ENCODE data around the gene PAPPA2.
"Not testable (repeated sequence)": the region's sequence is repeated elsewhere in the genome, so short reads cannot be mapped to it uniquely, and the experiment has no call there.

PAPPA2 gene

GRCh38 chr1:176602388-176603004 is 139.5 kb downstream of the PAPPA2 start:
- no peak for DNase-seq (ENCODE audit: low read depth in 2 of 3, low spot score in 1 of 3)

- DNase-seq (ENCODE audit: low read depth in 2 of 3, low spot score in 1 of 3) = no peak
Measured at GRCh38 chr1:176603696-176604095, 140.7 kb downstream of the PAPPA2 start.

GRCh38 chr1:176604461-176604860 is 141.5 kb downstream of the PAPPA2 start:
- no peak for DNase-seq (ENCODE audit: low read depth in 2 of 3, low spot score in 1 of 3)

- no peak for DNase-seq (ENCODE audit: low read depth in 2 of 3, low spot score in 1 of 3)
Measured at GRCh38 chr1:176605176-176605575, 142.2 kb downstream of the PAPPA2 start.

- no peak for DNase-seq (ENCODE audit: low read depth in 2 of 3, low spot score in 1 of 3)
Measured at GRCh38 chr1:176609556-176610408, 146.8 kb downstream of the PAPPA2 start.

- DNase-seq (ENCODE audit: low read depth in 2 of 3, low spot score in 1 of 3) = no peak
Measured at GRCh38 chr1:176612791-176613190, 149.8 kb downstream of the PAPPA2 start.

GRCh38 chr1:176617881-176618280 is 154.9 kb downstream of the PAPPA2 start:
- no peak for DNase-seq (ENCODE audit: low read depth in 2 of 3, low spot score in 1 of 3)

GRCh38 chr1:176619261-176619660 is 156.3 kb downstream of the PAPPA2 start:
- DNase-seq (ENCODE audit: low read depth in 2 of 3, low spot score in 1 of 3) = no peak

GRCh38 chr1:176625365-176625764 is 162.4 kb downstream of the PAPPA2 start:
- DNase-seq (ENCODE audit: low read depth in 2 of 3, low spot score in 1 of 3) = no peak

GRCh38 chr1:176626572-176627061 is 163.6 kb downstream of the PAPPA2 start:
- DNase-seq (ENCODE audit: low read depth in 2 of 3, low spot score in 1 of 3) = no peak

- no peak for DNase-seq (ENCODE audit: low read depth in 2 of 3, low spot score in 1 of 3)
Measured at GRCh38 chr1:176628775-176629174, 165.8 kb downstream of the PAPPA2 start.

- DNase-seq (ENCODE audit: low read depth in 2 of 3, low spot score in 1 of 3) = not testable (repeated sequence)
Measured at GRCh38 chr1:176634733-176635132, 171.8 kb downstream of the PAPPA2 start.

GRCh38 chr1:176638713-176639526 is 175.9 kb downstream of the PAPPA2 start:
- DNase-seq (ENCODE audit: low read depth in 2 of 3, low spot score in 1 of 3) = no peak

GRCh38 chr1:176643536-176643935 is 180.6 kb downstream of the PAPPA2 start:
- no peak for DNase-seq (ENCODE audit: low read depth in 2 of 3, low spot score in 1 of 3)

- no peak for DNase-seq (ENCODE audit: low read depth in 2 of 3, low spot score in 1 of 3)
Measured at GRCh38 chr1:176648556-176648955, 185.6 kb downstream of the PAPPA2 start.

GRCh38 chr1:176656257-176656995 is 193.5 kb downstream of the PAPPA2 start:
- DNase-seq (ENCODE audit: low read depth in 2 of 3, low spot score in 1 of 3) = no peak

GRCh38 chr1:176669782-176670181 is 206.8 kb downstream of the PAPPA2 start:
- DNase-seq (ENCODE audit: low read depth in 2 of 3, low spot score in 1 of 3) = no peak

GRCh38 chr1:176670853-176671252 is 207.9 kb downstream of the PAPPA2 start:
- no peak for DNase-seq (ENCODE audit: low read depth in 2 of 3, low spot score in 1 of 3)

GRCh38 chr1:176682830-176683535 is 220.0 kb downstream of the PAPPA2 start:
- no peak for DNase-seq (ENCODE audit: low read depth in 2 of 3, low spot score in 1 of 3)
